ENCODE data around the gene KLHL35. TPM values are rescaled to one million over a fixed set of nuclear protein-coding genes. Genes with fewer than 3 reads are reported as not detected.
A peak's percentile ranks its signal among the peaks of the same experiment; 100 is the strongest.

The KLHL35 gene
- total and polyA plus RNA-seq, 5 donors from 2014 or later, result 0.31 to 0.78 (median 0.48) TPM; not detected in 1

- peak overlapping the region in 1 of 3 donors; percentile 71 for H3K27ac Mint-ChIP-seq
- no peak overlapping the region for H3K4me3 Mint-ChIP-seq
- H3K36me3 Mint-ChIP-seq, result peaks cover 2% of the 10 kb centered on the region
- H3K9me3 ChIP-seq (ENCODE audit: control insufficient read depth in 2 of 2, low read length in 2 of 2), result no peaks in the 10 kb centered on the region
- ATAC-seq (ENCODE audit: low read depth in 2 of 2) (no peak), DNase-seq (no peak)
- H3K27me3 ChIP-seq (ENCODE audit: control insufficient read depth, insufficient read depth, low read length), result no peaks in the 10 kb centered on the region
- H3K36me3 ChIP-seq (ENCODE audit: control insufficient read depth, insufficient read depth, low read length), result peaks cover 15% of the 10 kb centered on the region
- peaks cover 5 to 28% (median 17%) of the 10 kb centered on the region in 4 donors for H3K4me1 Mint-ChIP-seq
- no peak overlapping the region for H3K27ac ChIP-seq (ENCODE audit: insufficient read depth, low read length, poor library complexity, severe bottlenecking)
- H3K9me3 Mint-ChIP-seq, result no peaks in the 10 kb centered on the region
- H3K27me3 Mint-ChIP-seq, result no peaks in the 10 kb centered on the region
- no peak overlapping the region for H3K4me3 ChIP-seq (ENCODE audit: low read depth, low read length)
- H3K4me1 ChIP-seq (ENCODE audit: control insufficient read depth, insufficient read depth, low read length, poor library complexity, severe bottlenecking), result peaks cover 22% of the 10 kb centered on the region
Observed at GRCh38 chr11:75477614-75477935, 44.6 kb upstream of the KLHL35 start.

GRCh38 chr11:75476739-75477613 is 44.0 kb upstream of the KLHL35 start:
- peak overlapping the region; percentile 71 to 85 (median 84) for H3K27ac Mint-ChIP-seq
- H3K27ac ChIP-seq (ENCODE audit: insufficient read depth, low read length, poor library complexity, severe bottlenecking), result peak overlapping the region; percentile 66
- H3K36me3 ChIP-seq (ENCODE audit: control insufficient read depth, insufficient read depth, low read length), result peaks cover 21% of the 10 kb centered on the region
- peaks cover 22% of the 10 kb centered on the region for H3K4me1 ChIP-seq (ENCODE audit: control insufficient read depth, insufficient read depth, low read length, poor library complexity, severe bottlenecking)
- peak overlapping the region in 2 of 4 donors; percentile 39 to 46 for H3K4me3 Mint-ChIP-seq
- H3K4me1 Mint-ChIP-seq, result peaks cover 5 to 28% (median 18%) of the 10 kb centered on the region in 4 donors
- no peak for ATAC-seq (ENCODE audit: low read depth in 2 of 2)
- no peaks in the 10 kb centered on the region for H3K27me3 ChIP-seq (ENCODE audit: control insufficient read depth, insufficient read depth, low read length)
- H3K36me3 Mint-ChIP-seq, result peaks cover 4% of the 10 kb centered on the region
- H3K27me3 Mint-ChIP-seq, result no peaks in the 10 kb centered on the region
- no peak for DNase-seq
- no peak overlapping the region for H3K4me3 ChIP-seq (ENCODE audit: low read depth, low read length)
- no peaks in the 10 kb centered on the region for H3K9me3 Mint-ChIP-seq
- H3K9me3 ChIP-seq (ENCODE audit: control insufficient read depth in 2 of 2, low read length in 2 of 2), result no peaks in the 10 kb centered on the region

GRCh38 chr11:75475767-75476650 is 43.0 kb upstream of the KLHL35 start:
- Histone ChIP-seq H3K9me3 (ENCODE audit: control insufficient read depth in 2 of 2, low read length in 2 of 2) (no peaks in the 10 kb centered on the region), H3K27me3 (ENCODE audit: control insufficient read depth, insufficient read depth, low read length) (no peaks in the 10 kb centered on the region), H3K36me3 (ENCODE audit: control insufficient read depth, insufficient read depth, low read length) (peaks cover 21% of the 10 kb centered on the region), H3K27ac (ENCODE audit: insufficient read depth, low read length, poor library complexity, severe bottlenecking) (peak overlapping the region; percentile 66), H3K4me1 (ENCODE audit: control insufficient read depth, insufficient read depth, low read length, poor library complexity, severe bottlenecking) (peaks cover 22% of the 10 kb centered on the region), H3K4me3 (ENCODE audit: low read depth, low read length) (peak overlapping the region; percentile 26)
- H3K4me3 Mint-ChIP-seq, result peak overlapping the region in 2 of 4 donors; percentile 76 to 85
- no peaks in the 10 kb centered on the region for H3K27me3 Mint-ChIP-seq
- no peaks in the 10 kb centered on the region for H3K9me3 Mint-ChIP-seq
- H3K27ac Mint-ChIP-seq, result peak overlapping the region; percentile 54 to 97 (median 89)
- peaks cover 5 to 28% (median 18%) of the 10 kb centered on the region in 4 donors for H3K4me1 Mint-ChIP-seq
- DNase-seq (peak in 1 of 3 donors; percentile 73), ATAC-seq (ENCODE audit: low read depth in 2 of 2) (peak; percentile 69 to 76)
- peaks cover 4% of the 10 kb centered on the region for H3K36me3 Mint-ChIP-seq

- peak overlapping the region; percentile 54 to 97 (median 89) for H3K27ac Mint-ChIP-seq
- H3K36me3 Mint-ChIP-seq, result peaks cover 4% of the 10 kb centered on the region
- Histone ChIP-seq H3K36me3 (ENCODE audit: control insufficient read depth, insufficient read depth, low read length) (peaks cover 25% of the 10 kb centered on the region), H3K27ac (ENCODE audit: insufficient read depth, low read length, poor library complexity, severe bottlenecking) (peak overlapping the region; percentile 66), H3K4me3 (ENCODE audit: low read depth, low read length) (peak overlapping the region; percentile 26), H3K9me3 (ENCODE audit: control insufficient read depth in 2 of 2, low read length in 2 of 2) (no peaks in the 10 kb centered on the region), H3K4me1 (ENCODE audit: control insufficient read depth, insufficient read depth, low read length, poor library complexity, severe bottlenecking) (peaks cover 22% of the 10 kb centered on the region), H3K27me3 (ENCODE audit: control insufficient read depth, insufficient read depth, low read length) (no peaks in the 10 kb centered on the region)
- H3K4me3 Mint-ChIP-seq, result peak overlapping the region in 3 of 4 donors; percentile 76 to 86 (median 85)
- H3K9me3 Mint-ChIP-seq, result no peaks in the 10 kb centered on the region
- peak; percentile 77 to 83 for ATAC-seq (ENCODE audit: low read depth in 2 of 2)
- DNase-seq, result peak; percentile 45 to 87 (median 61)
- H3K27me3 Mint-ChIP-seq, result no peaks in the 10 kb centered on the region
- peaks cover 5 to 28% (median 18%) of the 10 kb centered on the region in 4 donors for H3K4me1 Mint-ChIP-seq
Observed at GRCh38 chr11:75474878-75475766, 42.1 kb upstream of the KLHL35 start.

GRCh38 chr11:75474240-75474639 is 41.2 kb upstream of the KLHL35 start:
- peaks cover 5 to 28% (median 18%) of the 10 kb centered on the region in 4 donors for H3K4me1 Mint-ChIP-seq
- ATAC-seq (ENCODE audit: low read depth in 2 of 2) (no peak), DNase-seq (no peak)
- H3K4me3 Mint-ChIP-seq, result no peak overlapping the region
- H3K27ac Mint-ChIP-seq, result no peak overlapping the region
- no peaks in the 10 kb centered on the region for H3K27me3 Mint-ChIP-seq
- no peaks in the 10 kb centered on the region for H3K9me3 ChIP-seq (ENCODE audit: control insufficient read depth in 2 of 2, low read length in 2 of 2)
- H3K4me1 ChIP-seq (ENCODE audit: control insufficient read depth, insufficient read depth, low read length, poor library complexity, severe bottlenecking), result peaks cover 22% of the 10 kb centered on the region
- no peaks in the 10 kb centered on the region for H3K9me3 Mint-ChIP-seq
- H3K27ac ChIP-seq (ENCODE audit: insufficient read depth, low read length, poor library complexity, severe bottlenecking), result no peak overlapping the region
- H3K4me3 ChIP-seq (ENCODE audit: low read depth, low read length), result no peak overlapping the region
- peaks cover 8% of the 10 kb centered on the region for H3K36me3 Mint-ChIP-seq
- H3K27me3 ChIP-seq (ENCODE audit: control insufficient read depth, insufficient read depth, low read length), result no peaks in the 10 kb centered on the region
- peaks cover 27% of the 10 kb centered on the region for H3K36me3 ChIP-seq (ENCODE audit: control insufficient read depth, insufficient read depth, low read length)

GRCh38 chr11:75473684-75474083 is 40.7 kb upstream of the KLHL35 start:
- Mint-ChIP-seq H3K27ac (no peak overlapping the region), H3K36me3 (peaks cover 8% of the 10 kb centered on the region), H3K27me3 (no peaks in the 10 kb centered on the region), H3K4me3 (no peak overlapping the region), H3K9me3 (no peaks in the 10 kb centered on the region), H3K4me1 (peaks cover 5 to 28% (median 18%) of the 10 kb centered on the region in 4 donors)
- no peaks in the 10 kb centered on the region for H3K9me3 ChIP-seq (ENCODE audit: control insufficient read depth in 2 of 2, low read length in 2 of 2)
- ATAC-seq (ENCODE audit: low read depth in 2 of 2) (no peak), DNase-seq (no peak)
- H3K27me3 ChIP-seq (ENCODE audit: control insufficient read depth, insufficient read depth, low read length), result no peaks in the 10 kb centered on the region
- H3K4me1 ChIP-seq (ENCODE audit: control insufficient read depth, insufficient read depth, low read length, poor library complexity, severe bottlenecking), result peaks cover 22% of the 10 kb centered on the region
- no peak overlapping the region for H3K4me3 ChIP-seq (ENCODE audit: low read depth, low read length)
- peaks cover 27% of the 10 kb centered on the region for H3K36me3 ChIP-seq (ENCODE audit: control insufficient read depth, insufficient read depth, low read length)
- H3K27ac ChIP-seq (ENCODE audit: insufficient read depth, low read length, poor library complexity, severe bottlenecking), result no peak overlapping the region

All from CD4-positive, CD25-positive, alpha-beta regulatory T cell (primary cell).